ENCODE results near the gene C14orf119. TPM values are rescaled to one million over a fixed set of nuclear protein-coding genes. Genes with fewer than 3 reads are reported as not detected.

The C14orf119 gene
- total RNA-seq, 1 donor from 2014 or later = 55.3 TPM

- intact Hi-C loops (cut with DNase I) = no loop called here
Observed at GRCh38 chr14:23147676-23148075, 52.4 kb downstream of the C14orf119 start.

GRCh38 chr14:23148591-23149249 lies 53.4 kb downstream of the C14orf119 start:
- no peaks in the 10 kb centered on the region for H3K36me3 ChIP-seq
- no peak overlapping the region for H3K27ac ChIP-seq
- peaks cover 15% of the 10 kb centered on the region for H3K4me1 ChIP-seq
- no peak overlapping the region for H3K4me3 ChIP-seq
- no peaks in the 10 kb centered on the region for H3K9me3 ChIP-seq
- intact Hi-C loops (cut with DNase I) = no loop called here
- DNase-seq (no peak), ATAC-seq (no peak)
- no peak for TF ChIP-seq CTCF (IDR thresholded peaks at IDR 0.05)
- no peaks in the 10 kb centered on the region for H3K27me3 ChIP-seq

More at GRCh38 chr14:23147676-23148075, 52.4 kb downstream of the C14orf119 start:
- H3K9me3 ChIP-seq = no peaks in the 10 kb centered on the region
- DNase-seq (no peak), ATAC-seq (no peak)
- H3K4me3 ChIP-seq = no peak overlapping the region
- no peak overlapping the region for H3K27ac ChIP-seq
- H3K27me3 ChIP-seq = no peaks in the 10 kb centered on the region
- no peak for TF ChIP-seq CTCF (IDR thresholded peaks at IDR 0.05)
- H3K4me1 ChIP-seq = peaks cover 10% of the 10 kb centered on the region
- H3K36me3 ChIP-seq = no peaks in the 10 kb centered on the region

GRCh38 chr14:23149745-23150144 lies 54.4 kb downstream of the C14orf119 start:
- H3K4me3 ChIP-seq = no peak overlapping the region
- H3K27me3 ChIP-seq = no peaks in the 10 kb centered on the region
- ATAC-seq (no peak), DNase-seq (no peak)
- TF ChIP-seq CTCF (IDR thresholded peaks at IDR 0.05) = no peak
- intact Hi-C loops (cut with DNase I) = no loop called here
- no peaks in the 10 kb centered on the region for H3K36me3 ChIP-seq
- no peak overlapping the region for H3K27ac ChIP-seq
- peaks cover 25% of the 10 kb centered on the region for H3K4me1 ChIP-seq
- H3K9me3 ChIP-seq = no peaks in the 10 kb centered on the region

Other genes starting within 250 kb of the C14orf119 start
- gene LRP10, start 223.8 kb upstream of the C14orf119 start, total RNA-seq = 142 TPM
- gene REM2, start 212.3 kb upstream of the C14orf119 start, total RNA-seq = 0.41 TPM
- gene RBM23, start 176.4 kb upstream of the C14orf119 start, total RNA-seq = 83.5 TPM
- gene PRMT5, start 166.1 kb upstream of the C14orf119 start, total RNA-seq = 38.9 TPM
- gene HAUS4, start 138.4 kb upstream of the C14orf119 start, total RNA-seq = 44.7 TPM
- 37.8 TPM for gene AJUBA, start 113.0 kb upstream of the C14orf119 start, total RNA-seq
- 8.4 TPM for gene C14orf93, start 85.4 kb upstream of the C14orf119 start, total RNA-seq
- gene PSMB5, start 60.6 kb upstream of the C14orf119 start, total RNA-seq = 75.7 TPM
- gene PSMB11, start 53.3 kb upstream of the C14orf119 start, total RNA-seq = not detected
- 7.8 TPM for gene CDH24, start 38.0 kb upstream of the C14orf119 start, total RNA-seq
- 161 TPM for gene ACIN1, start 369 bp upstream of the C14orf119 start, total RNA-seq
- not detected for gene CIROP, start 9.5 kb downstream of the C14orf119 start, total RNA-seq
- gene CEBPE, start 23.8 kb downstream of the C14orf119 start, total RNA-seq = not detected
- gene SLC7A8, start 88.2 kb downstream of the C14orf119 start, total RNA-seq = 49.8 TPM
- gene RNF212B, start 142.4 kb downstream of the C14orf119 start, total RNA-seq = not detected
- gene HOMEZ, start 190.6 kb downstream of the C14orf119 start, total RNA-seq = 11.0 TPM
- gene PPP1R3E, start 207.4 kb downstream of the C14orf119 start, total RNA-seq = 14.6 TPM
- gene BCL2L2, start 211.3 kb downstream of the C14orf119 start, total RNA-seq = 53.0 TPM
- 118 TPM for gene PABPN1, start 226.0 kb downstream of the C14orf119 start, total RNA-seq

Measured in upper lobe of right lung (tissue), 1 donor.